NCI-H226 (cell line): ENCODE measurements around the gene F2R.
A peak's percentile ranks its signal among the peaks of the same experiment; 100 is the strongest.
"Not testable (repeated sequence)": the region's sequence is repeated elsewhere in the genome, so short reads cannot be mapped to it uniquely, and the experiment has no call there.

Source experiments
- DNase-seq: peaks from one replicate; pipeline ENCODE4 v3.0.0-alpha.2; 2015

Gene F2R

DNA sequence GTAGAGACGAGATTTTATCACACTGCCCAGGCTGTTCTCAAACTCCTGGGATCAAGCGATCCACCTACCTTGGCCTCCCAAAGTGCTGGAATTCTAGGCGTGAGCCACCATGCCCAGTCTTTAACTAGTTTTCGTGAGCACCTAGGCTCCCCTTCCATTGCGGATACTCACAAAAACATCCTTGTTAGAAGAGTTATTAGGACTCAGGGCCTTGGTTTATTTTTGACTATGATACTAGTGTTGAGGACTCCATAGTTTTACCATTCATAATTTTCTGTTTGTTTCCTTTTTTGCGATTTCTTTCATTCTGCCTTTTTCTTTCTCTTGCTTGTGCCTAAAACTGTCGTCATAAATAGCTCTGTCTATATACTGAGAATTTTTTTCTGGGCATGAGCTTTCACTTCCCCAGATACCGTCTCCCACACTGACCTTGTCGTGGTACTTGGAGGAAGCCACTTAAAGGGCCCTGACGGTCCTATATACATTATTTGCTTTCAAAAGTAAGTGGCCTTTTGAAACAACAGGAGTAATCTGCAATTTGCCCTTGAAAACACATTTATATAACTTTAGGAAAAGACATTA is 5.2 kb downstream of the F2R start:
- DNase-seq = no peak

DNA sequence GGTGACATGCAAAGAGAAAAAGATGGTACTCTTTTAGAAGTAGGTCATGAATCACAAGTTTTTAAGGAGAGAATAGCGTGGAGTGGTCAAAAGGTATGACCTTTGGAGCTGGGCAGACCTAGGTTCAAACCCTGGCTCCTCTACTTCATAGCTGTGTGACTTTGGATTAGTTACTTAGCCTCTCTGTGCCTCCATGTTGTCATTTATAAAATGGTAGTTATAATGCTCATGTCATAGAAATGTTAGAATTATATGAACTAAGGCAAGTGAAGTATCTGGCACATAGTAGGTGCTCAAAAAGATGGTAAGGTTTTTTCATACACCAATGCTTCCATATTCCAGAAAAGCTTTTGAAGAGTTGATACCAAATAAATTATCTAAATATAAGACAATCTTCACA is 7.3 kb downstream of the F2R start:
- DNase-seq = no peak

- no peak for DNase-seq
Observed at GRCh38 chr5:76723906-76724305, 8.0 kb downstream of the F2R start.

DNA sequence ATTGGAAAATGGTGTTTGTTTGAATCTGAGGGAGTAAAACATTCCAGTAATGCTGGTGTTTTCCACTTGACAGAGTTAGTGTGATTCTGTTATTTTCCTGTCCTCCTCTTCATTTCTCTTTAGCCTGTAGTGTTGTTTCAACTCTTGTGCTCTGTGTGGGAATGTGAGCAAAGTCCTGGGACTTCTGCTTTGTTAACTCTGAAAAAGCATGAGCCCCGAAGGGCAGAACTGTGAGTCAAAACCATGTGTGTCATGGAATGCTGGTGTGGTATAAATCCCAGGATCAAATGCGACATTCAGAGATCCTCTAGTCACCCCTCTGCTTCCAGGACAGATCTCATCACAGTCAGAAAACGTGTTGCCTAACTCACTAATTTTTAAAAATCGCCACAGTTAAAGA is 8.9 kb downstream of the F2R start:
- DNase-seq = peak; percentile 27

GRCh38 chr5:76728965-76729364 is 13.0 kb downstream of the F2R start:
- DNase-seq = no peak

- no peak for DNase-seq
Observed at GRCh38 chr5:76729373-76730290, 13.7 kb downstream of the F2R start.

GRCh38 chr5:76732405-76733048 is 16.6 kb downstream of the F2R start:
- DNase-seq = no peak

- no peak for DNase-seq
Observed at GRCh38 chr5:76733049-76733417, 17.1 kb downstream of the F2R start.

DNA sequence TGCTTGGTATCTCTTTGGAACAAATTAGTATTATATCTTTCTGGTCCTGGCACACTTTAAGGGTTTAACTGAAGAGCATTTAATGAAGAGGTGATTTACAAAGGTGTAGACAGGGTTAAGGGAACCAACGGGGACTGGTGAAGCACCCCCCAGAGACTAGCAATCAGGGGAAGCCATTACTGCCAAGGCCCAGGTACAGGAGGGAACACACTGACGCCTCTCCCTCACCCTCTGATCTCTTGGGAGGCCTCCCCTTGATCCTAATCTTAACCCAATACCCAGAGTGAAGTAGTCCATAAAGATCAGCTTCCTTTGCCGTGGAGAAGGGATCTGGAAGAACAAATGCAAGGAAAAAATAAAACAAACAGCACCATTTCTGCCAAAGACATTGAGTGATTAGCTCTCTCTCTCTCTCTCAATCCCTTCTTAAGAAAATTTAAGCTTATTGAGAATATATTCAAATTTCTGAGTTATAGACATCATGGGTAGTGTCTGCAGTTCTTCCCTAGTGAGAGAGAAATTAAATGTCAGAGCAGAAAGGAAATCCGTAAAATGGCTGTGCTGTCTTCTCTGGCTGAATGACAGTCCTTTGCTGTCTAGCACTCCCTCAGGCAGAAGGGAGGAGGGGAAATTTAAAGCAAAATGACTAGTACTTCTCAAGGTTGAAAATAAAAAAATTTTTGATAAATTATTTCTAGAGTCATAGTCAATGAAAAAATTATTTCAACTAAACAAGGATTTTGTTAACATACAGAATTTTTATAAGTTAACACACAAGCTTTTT is 20.0 kb downstream of the F2R start:
- no peak for DNase-seq

- no peak for DNase-seq
Observed at GRCh38 chr5:76736679-76737556, 21.0 kb downstream of the F2R start.

DNA sequence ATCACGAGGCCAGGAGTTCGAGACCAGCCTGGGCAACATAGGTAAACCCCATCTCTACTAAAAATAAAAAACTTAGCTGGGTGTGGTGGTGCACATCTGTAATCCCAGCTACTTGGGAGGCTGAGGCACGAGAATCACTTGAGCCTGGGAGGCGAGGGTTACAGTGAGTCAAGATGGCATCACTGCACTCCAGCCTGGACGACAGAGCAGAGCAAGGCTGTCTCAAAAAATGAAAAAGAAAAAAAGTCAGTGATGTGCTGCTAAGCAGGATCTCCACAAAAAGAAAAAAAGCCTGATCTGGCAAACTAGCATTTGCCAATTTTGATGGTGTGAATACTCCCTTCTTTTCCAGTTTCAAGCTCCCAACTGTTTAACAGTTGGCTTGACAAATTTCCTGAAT is 21.9 kb downstream of the F2R start:
- no peak for DNase-seq

GRCh38 chr5:76741506-76741905 is 25.6 kb downstream of the F2R start:
- DNase-seq = not testable (repeated sequence)

GRCh38 chr5:76742583-76742982 is 26.7 kb downstream of the F2R start:
- peak; percentile 72 for DNase-seq

GRCh38 chr5:76744632-76745031 is 28.7 kb downstream of the F2R start:
- no peak for DNase-seq

DNA sequence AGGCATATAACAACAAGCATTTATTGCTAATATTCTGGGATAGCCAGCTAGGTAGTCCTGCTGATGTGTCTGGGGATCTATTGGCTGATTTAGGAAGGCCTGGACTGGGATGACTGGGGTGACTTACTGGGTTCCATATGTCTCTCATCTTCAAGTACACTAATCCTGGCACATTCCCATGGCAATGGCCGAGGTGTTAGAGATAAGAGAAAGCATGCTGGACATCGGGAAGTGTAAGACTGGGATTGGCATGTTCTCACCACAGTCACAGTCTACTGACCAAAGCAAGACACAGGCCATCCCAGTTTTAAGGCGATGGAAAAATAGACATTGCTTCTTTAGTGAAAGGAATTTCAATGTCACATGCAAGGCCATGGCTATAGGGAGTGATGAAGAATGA is 29.7 kb downstream of the F2R start:
- DNase-seq = no peak

DNA sequence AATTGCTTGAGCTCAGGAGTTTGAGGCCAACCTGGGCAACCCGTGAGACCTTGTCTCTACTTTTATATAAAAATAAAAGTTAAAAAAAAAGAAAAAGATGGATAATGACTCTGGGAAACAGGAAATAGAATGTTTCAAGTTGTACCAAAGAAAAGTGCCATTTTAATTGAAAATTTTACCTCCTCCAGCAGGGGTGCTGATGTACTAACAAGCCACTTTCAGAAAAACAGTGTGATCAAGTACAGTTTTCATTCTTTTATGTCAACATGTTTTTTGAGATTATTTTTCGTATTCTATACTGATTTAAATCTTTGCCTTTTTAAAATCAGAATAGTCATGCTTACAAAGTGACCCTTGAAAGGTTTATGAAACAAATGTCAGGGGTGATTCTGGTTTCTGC is 30.8 kb downstream of the F2R start:
- DNase-seq = no peak

GRCh38 chr5:76747706-76748105 is 31.8 kb downstream of the F2R start:
- no peak for DNase-seq

DNA sequence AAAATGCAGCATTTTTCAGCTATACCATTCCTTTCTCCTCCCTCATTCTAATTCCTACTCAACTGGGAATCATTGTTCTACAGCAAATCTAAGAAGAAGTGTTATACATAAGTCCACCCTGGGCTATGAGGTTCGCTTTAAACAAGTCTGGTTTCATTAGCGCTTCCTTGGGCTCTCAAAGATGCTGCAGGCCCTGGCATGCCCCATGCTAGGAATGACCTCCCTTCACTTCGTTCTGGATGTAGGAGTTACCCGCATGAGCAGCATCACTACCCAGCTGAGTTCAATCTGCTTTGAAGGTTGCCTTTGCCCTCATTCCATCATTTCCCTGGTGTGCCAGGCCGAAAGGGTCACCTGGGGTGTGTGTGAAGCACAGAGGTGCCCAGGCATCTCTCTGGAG is 35.4 kb downstream of the F2R start:
- DNase-seq = no peak

GRCh38 chr5:76754668-76755078 is 38.7 kb downstream of the F2R start:
- DNase-seq = no peak

- DNase-seq = no peak
Observed at GRCh38 chr5:76755779-76756637, 40.1 kb downstream of the F2R start.

GRCh38 chr5:76757049-76757448 is 41.1 kb downstream of the F2R start:
- no peak for DNase-seq
